CD4-positive, alpha-beta T cell treated with Interleukin-12 subunit alpha and Interleukin-12 subunit beta, for 1 hour (primary cell): Measurements from ENCODE around the gene NCR2.

ENCODE experiments used
- DNase-seq: peaks from one replicate; pipeline ENCODE4 v3.0.0-alpha.2; 2020

The NCR2 gene

DNA sequence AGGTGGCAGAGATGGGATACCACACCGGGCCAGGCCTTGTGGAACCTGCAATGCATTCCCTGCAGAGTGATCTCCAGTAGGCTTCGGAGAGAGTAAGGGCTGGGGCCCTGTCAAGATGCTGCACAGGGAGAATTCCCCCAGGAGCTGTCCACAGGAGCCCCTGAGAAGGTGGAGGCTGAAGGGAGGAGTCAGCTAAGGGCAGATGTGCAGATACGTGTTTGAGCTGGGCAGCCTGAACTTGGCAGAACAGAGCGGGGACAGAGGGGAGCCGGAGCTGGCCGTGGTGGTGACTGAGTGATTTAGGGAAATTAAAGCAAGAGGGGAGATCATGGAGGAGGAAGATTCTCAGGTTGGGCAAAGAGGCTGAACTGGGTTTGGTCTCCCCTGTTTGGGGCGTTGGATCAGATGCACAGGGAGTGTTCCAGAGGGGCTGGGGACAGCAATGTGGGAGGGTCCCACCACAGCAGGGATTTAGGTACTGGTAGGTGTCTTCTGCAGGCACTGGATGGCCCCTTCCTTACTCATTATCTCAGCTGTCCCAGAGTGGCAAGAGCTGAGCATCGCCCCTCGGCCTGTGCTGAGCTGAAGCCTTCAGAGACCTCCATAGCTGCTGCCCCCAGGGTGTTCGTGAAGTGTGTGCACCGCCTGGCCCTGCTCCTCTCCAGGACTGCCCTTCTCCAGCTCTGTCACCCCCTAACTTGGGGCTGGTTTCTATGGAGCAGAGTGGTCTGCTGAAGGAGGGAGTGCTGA lies 3.8 kb upstream of the NCR2 start:
- no peak for DNase-seq

DNA sequence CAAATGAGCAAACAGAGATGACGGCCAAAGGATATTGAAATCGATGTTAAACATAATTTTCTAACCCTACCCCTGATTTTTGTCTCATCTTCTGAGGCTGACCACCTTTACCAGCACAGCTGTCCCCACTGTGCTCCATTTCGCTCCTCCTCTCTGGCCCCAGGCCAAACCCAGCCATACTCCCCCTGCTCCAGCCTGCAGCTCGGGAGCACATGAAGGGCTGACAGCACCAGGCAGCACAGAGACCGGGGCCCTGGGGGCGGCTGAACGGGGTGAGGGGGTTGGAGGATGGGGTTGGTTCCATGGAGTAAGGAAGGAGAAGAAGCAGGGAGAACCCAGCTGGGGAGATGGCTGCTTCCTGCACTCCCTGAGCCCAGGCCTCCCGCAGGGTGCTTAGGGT lies 3.2 kb upstream of the NCR2 start:
- DNase-seq = no peak

DNA sequence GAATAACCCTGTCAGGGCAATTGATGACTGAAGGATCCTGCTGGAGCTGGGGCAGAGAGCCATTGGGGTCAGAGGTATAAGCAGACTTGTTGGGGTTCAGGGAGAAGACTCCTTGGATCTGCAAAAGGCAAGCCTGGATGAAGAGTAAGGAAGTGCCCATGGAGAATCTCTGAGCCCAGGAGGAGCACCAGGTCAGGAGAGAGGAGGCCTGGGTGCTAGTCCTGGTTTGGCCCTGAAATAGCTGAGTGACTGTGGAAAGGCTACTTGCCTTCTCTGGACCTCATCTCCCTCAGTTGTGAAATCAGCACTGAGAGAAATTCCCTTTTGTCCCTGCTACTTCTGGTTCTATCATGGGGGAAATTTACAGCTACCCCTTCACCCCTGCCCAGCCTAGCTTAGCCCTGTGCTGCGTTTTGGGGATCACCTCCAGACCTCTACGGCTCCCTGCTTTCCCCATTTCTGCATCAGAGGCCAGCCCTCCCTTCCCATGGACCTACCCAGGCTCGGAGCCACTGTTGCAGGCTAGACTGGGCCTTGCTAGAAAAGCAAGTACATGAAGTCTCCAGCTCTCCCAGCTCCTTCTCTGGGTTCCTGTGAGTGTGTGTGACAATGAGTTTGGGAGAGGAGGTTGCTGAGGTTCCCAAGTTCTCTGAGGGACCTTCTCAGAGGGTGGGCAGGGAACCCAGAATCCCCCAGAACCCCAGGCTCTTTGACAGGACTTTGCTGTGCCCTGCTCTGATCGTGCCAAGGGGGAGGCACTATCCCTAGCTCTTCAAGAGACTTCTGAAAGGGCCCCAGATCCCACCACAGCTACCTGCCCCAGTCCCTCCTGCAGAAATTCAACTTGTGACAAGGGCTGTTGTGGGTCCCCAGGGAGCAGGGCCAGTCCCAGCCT lies 2.3 kb upstream of the NCR2 start:
- DNase-seq = no peak

DNA sequence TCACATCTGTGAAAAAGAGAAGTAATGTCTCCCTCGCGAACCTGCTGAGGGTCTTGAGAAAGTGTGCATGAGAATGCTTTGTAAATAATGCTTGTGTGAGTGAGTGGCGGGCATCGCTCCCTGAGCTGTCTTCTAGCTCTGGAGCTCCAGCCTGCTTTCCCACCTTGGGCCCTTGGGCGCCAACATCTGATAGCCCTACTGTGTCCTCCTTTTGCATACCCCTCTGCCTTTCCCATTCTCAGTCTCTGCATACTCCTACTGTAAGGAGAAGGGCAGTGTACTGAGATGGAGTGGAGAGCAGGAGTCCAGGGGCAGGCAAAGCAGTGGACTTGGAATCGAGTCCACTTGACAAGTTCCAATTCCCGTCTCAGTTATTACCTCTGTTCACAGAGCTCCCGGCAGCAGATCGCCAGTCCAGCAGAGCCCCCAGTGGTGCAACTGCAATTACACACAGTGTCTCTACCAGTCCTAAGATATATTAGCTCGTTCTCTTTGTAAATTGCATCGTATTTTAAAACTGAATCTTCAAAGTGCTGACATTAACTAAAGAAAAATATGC lies 847 bp upstream of the NCR2 start:
- DNase-seq = no peak

DNA sequence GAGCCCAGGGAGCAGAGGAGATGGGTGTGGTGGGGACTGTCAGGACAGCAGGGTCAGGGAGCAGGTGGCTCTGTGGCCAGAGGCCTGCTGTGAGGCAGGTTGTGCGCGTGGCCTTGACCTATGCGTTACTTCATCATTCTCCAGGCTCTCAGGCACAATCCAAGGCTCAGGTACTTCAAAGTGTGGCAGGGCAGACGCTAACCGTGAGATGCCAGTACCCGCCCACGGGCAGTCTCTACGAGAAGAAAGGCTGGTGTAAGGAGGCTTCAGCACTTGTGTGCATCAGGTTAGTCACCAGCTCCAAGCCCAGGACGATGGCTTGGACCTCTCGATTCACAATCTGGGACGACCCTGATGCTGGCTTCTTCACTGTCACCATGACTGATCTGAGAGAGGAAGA lies 535 bp downstream of the NCR2 start:
- no peak for DNase-seq

DNA sequence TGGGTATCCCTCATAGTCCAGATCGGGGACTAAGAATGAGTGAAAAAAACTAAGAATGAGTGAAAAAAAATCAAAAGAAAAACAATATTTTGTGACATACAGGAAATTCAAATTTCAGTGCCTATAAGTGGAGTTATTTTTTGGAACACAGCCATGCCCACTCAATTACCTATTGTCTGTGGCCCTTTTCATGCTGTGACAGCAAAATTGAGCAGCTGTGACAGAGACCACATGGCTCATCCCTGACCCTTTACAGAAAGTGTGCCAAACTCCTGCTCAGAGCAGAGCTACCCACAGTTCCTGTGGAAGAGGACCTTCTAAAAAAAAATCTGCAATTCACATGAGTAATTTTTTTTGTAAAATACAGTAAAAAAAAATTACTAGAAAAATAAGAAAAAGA lies 1.4 kb downstream of the NCR2 start:
- no peak for DNase-seq

DNA sequence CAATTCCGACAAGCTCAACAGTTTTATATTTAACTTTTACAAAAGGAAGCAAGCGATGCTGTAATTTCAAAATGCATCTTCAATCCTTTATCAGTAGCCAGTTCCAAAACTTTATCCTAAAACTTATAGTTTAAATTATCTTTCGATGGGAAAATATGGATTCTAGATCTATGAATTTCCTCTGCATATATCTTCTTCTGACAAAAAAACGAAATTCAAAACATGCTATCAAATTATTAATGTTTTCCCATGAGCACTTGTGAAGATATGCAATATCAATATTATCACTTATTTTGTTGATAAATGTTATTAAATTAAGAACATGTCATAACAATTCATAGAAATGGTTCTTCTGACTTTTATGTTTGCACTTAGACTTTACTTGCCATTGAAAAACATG lies 2.3 kb downstream of the NCR2 start:
- DNase-seq = no peak

DNA sequence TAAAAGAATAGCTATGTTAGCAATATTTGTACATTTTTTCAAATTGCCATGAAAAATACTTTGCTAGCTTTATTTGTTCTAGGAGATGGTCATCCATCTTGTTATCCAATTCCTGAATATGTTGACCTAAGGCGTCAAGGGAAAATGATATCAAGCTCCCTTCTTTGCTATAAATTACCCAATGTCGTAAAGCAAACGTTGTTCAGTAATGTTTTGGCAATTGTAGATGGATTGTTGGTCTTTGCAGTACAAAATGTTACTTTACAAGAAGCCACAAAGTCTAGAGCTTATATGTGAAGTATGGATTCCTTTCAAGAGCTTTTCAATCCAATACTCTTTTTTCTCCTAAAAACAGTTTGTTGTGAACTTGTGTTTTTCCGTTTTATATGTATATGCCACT lies 3.3 kb downstream of the NCR2 start:
- DNase-seq = no peak

DNA sequence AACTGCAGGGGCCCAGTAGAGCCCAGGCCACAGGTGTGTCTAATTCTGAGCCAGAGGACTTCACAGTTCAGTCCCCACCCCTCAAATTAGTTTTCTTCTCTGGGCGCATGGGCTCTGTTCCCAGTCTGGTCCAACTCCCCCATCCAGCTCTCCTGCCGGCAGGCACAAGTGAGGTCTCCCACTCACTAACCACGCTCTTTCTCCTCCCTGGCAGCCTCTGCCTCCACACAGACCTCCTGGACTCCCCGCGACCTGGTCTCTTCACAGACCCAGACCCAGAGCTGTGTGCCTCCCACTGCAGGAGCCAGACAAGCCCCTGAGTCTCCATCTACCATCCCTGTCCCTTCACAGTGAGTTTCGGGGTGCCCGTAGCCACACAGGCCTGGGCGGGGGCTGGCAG lies 6.2 kb downstream of the NCR2 start:
- DNase-seq = no peak

DNA sequence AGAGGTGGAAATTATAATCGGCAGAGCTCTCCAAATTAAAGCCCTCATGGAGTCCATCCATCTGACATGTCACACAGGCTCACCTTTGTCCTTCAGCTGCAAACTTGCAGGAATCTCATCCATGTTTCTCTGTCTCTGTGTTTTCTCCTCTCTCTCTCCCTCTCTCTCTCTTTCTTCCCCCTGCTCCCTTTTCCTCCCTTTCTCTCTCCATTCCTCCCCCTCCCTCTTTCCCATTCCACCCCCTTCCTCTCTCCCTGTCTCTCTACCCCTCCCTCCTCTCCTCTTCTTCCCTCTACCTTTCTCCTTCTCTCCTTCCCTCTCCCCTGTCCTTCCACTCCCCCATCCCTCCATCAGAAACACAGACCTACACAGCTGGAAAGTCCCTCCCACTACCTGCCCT lies 6.8 kb downstream of the NCR2 start:
- no peak for DNase-seq

DNA sequence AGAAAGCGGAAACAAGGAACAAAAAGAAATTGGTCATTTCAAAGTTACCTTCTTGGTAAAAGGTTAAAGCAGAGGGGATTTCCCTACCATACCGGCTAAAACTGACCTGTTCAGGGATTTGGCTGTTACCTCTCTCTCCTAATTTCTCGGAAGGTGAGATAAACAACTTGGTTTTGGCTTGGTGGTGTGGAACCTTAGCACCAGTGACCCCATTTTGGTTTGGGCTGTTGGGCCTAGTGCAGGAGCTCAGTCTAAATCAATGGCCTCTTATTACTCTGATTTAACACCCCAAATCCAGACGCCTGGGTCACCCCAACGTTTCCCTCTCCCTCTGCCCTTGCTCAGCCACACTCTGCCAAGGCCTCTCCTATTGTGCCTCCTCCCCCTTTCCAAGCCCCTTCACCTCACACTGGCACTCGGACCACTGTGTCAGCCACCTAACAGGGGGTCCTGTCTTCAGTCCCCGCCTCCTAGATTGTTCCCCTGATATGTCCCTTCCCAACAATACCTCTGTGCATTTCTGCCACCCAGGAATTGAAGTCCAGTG lies 8.3 kb downstream of the NCR2 start:
- no peak for DNase-seq

DNA sequence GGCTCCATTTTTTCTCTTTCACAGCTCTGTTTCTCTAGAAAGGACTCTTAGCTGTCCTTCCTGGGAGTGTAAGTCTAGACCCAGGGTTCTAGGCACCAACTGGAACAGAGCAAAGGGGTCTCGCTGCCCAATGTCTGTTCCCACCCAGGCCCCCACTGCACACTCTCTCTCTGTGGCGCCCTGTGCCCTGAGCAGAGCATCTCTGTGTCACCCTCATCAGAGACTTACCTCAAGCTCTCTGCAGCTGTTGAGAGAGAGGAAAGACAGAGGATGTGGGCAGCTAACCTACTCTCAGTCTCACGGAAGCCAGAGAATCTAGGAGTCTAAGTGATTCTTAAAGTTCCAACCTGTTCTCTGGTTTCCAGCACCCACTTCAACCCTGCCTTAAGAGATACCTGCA lies 9.5 kb downstream of the NCR2 start:
- DNase-seq = peak; percentile 41

DNA sequence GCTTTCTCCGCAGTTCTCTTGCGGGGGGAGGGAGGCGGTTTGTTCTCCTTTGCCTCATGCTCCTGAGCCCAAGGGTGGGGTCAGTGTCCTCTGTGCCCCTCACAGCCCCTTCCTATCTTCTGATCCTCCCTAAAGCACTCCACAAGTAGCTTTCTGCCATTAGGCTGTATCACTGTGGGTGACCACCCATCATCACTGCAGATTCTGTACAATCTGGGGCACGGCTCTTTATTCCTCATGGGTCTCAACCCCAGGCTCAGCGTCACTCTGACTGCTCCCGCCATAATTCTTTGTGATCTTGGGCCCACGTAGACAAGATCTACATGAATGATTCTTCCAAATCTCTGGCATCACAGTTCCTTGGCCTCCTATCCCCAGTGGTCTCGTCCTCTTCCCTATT lies 10.5 kb downstream of the NCR2 start:
- DNase-seq = no peak

DNA sequence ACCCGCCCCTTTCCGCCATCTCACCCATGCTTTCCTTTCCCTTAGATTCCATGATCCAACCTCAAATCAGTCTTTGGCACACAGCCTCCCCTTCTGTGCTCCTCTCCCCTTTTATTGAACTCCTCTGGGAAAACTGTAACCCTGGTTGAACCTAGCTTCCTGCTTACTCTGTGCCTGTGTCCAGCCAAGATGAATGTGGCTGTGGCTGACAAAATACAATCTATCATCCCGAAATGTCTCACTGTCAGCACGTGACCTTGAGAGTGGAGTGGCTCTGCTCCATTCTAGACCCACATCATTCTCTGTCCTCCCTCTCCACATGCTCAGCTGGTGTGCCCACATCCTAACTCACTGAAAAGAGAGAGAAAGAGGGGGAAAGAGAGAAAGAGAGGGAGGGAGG lies 11.0 kb downstream of the NCR2 start:
- no peak for DNase-seq

DNA sequence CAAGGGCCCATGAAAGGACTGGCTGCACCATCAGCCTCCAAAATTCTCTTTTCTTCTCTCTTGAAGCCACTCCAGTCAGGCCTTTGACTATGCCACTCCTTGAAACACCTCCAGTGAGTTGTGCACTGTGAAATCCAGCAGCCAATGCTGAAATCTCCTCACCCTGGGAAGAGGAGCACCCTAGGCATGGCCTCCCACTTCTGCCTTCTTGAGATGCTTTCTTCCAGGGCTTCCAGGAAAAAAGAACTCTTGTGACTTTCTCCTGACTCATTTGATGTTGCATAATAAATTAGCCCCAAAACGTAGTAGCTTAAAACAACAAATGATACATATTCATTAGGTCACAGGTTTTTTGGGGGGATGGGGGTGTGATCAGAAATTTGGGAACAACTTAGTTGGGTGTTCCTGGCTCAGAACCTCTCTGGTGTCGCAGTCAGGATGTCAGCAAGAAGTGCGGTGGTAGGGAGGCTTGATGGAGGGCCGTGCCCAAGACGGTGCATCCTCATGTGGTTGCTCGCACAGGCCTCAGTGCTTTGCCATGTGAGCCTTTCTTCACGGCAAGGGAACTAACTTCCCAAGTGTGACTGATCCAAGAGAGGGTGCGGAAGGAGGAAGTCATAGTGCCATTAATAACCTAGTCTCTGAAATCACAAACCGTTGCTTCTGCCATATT lies 12.1 kb downstream of the NCR2 start:
- DNase-seq = no peak

DNA sequence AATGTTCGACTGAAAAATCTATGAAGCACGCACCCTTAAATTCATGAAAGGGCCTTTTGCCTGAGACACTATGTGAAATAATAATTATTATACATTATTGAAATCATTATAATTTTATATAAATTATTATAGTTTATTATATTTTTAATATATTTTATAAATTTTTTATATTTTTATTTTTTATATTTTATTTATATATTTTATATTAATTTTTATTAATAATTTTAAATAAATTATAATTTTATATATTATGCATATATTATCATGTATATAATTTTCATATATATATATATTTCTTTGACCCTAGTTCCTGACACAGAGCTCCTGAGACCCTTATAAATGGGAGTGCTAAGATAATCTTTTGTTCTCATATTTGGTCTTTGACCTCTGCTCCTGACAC lies 13.5 kb downstream of the NCR2 start:
- DNase-seq = no peak

DNA sequence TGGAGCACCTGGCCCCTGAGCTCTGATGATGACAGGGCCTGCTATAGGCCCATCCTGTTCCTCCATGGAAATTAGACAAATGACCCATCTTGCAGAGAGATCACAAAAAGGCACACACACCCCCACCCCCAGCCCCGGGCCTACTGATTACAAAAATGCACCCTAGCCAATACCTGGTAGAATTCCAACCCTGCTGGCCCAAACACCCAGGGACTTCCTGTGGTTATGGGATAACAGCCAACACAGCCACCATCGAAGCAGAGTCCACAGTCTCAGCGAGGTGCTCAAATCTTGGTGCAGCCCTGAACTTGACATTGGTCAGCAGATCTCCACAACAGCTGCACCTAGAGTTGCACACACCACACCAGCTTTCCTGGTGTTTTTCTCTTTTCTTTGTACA lies 17.0 kb downstream of the NCR2 start:
- no peak for DNase-seq

DNA sequence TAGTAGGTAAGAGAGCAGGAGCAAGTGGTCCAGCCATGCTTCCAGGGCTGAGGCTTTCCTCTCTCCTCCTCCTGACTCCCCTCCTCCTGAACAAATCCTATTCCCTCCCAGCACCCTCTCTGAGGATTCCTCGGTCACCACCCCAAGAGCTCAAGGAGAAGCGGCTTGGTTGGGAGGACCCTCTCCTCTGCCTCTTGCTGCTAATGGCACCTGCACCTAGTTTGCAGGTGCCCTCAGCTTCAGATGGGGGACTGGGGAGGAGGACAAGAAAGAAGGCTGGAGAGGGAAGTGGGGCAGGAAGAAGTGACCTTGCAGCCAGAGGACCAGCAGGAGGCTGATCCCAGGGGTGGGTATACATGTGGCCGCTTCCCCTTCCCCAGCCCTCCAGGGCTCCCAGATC lies 17.5 kb downstream of the NCR2 start:
- no peak for DNase-seq

DNA sequence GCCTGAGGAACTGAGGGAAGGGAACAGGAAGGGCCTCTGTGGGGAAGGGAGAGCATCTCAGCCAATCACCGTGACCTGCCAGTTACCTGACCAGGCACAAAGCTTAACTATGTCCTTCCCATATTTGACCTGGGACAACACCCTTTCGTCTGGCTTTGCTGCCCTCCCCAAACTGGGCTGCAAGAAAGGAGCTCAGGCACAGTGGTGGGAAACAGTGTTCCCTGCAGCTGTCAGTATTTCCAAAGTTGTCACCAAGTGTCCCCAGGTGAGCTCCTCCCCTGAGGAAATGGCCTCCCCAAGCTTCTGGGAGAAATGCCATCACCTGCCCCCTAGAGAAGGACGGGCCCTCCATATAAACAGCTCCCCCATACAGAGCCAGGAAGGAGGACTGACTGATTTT lies 17.9 kb downstream of the NCR2 start:
- DNase-seq = no peak

DNA sequence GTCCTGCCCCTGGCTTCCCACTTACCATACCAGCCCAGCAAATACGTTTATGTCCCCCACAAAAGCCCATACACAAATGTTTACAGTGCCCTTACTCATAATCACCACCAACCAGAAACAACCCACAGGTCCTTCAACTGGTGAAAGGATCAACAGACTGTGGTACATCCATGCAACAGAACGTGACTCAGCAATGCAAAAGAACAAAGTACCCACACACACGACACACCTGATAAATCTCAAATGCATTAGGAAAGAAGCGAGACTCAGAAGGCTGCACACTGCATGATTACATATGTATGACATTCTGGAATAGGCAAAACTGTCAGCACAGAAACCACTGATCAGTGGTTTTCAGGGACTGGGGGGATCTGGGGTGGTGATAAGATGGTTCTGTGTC lies 20.5 kb downstream of the NCR2 start:
- DNase-seq = no peak

DNA sequence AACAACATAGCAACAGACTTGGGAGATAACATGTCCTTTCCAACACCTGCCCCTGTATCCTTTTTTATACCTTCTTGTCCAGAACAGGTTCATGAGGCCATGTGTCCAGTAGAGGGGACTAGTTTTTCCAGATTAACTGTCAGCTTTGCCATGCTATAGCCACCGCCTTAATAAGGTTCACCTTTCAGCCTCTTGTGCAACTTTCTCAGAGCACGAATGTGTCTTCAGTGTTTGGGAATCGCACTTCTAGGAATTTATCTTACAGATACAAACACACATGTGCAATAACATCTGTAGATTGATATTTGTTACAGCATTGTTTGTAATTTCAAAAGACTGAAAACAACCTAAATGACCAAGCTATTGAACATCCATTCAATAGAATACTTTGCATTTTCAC lies 21.4 kb downstream of the NCR2 start:
- DNase-seq = no peak

DNA sequence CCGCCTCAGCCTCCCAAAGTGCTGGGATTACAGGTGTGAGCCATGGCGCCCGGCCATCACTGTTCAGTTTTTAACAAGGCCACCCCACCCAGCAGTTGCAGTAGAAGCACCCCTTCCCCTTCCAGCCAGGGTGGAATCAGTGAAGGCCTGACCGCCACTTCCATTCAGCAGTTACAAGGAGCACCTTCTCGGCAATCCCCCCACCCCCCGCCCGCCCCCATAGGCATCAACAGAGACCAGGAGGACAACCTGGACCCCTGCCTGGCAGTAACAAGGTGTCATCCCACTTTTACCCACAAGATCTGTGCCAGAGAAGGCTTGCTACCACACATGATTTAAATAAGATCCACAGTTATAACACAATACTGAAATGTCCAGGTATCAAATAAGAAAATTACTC lies 23.1 kb downstream of the NCR2 start:
- DNase-seq = no peak

DNA sequence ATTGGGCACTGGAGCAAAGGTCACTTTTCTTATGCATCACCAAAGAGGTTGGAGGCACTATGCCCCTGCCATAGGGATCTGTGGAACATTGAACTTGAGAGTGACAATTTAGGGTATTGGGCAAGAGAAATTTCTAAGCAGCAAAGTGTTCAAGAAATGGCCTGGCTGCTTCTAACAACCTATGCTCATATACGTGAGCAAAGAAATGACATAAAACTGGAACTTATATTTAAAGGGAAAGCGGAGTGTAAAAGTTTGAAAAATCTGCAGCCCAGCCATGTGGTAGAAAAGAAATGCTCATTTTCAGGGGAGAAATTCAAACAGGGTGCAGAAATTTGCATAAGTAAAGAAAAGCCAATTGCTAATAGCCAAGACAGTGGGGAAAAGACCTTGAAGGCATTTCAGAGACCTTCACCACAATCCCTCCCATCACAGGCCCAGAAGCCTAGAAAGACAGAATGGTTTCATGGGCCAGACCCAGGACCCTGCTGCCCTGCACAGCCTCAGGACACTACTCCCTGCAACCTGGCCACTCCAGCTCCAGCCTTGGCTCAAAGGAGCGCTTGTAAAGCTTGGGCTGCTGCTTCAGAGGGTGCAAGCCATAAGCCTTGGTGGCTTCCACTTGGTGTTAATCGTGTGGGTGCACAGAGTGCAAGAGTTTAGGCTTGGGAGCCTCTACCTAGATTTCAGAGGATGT lies 24.4 kb downstream of the NCR2 start:
- DNase-seq = no peak
